ENCODE results near the gene RPL37A.

DNA sequence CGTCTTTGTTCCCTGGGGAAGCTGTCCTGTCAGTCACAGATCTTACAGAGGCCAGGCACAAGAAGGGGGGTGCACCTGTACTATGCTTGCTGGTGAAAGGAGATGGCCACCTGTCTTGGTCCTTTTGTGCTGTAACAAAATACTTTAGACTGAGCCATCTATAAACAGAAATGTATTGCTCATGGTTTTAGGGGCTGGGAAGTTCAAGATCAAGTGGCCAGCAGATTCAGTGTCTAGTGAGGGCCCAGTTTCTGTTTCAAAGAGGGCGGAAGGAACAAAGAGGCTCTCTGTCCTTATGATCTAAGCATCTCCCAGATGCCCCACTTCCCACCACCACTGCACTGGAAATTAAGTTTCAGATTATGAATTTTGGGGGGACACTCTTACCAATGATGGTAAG lies 35.5 kb upstream of the RPL37A start:
- TF ChIP-seq POLR2AphosphoS5 (IDR thresholded peaks at IDR 0.05; ENCODE audit: low read depth, low read length) (no peak), POLR2A (IDR thresholded peaks at IDR 0.05; ENCODE audit: low read depth, low read length) (no peak), TAF1 (IDR thresholded peaks at IDR 0.05; ENCODE audit: borderline replicate concordance, low read depth, low read length) (no peak)
